Measurements from ENCODE around the gene NOX5.
"Not testable (repeated sequence)": the region's sequence is repeated elsewhere in the genome, so short reads cannot be mapped to it uniquely, and the experiment has no call there.

Gene NOX5, protein sequence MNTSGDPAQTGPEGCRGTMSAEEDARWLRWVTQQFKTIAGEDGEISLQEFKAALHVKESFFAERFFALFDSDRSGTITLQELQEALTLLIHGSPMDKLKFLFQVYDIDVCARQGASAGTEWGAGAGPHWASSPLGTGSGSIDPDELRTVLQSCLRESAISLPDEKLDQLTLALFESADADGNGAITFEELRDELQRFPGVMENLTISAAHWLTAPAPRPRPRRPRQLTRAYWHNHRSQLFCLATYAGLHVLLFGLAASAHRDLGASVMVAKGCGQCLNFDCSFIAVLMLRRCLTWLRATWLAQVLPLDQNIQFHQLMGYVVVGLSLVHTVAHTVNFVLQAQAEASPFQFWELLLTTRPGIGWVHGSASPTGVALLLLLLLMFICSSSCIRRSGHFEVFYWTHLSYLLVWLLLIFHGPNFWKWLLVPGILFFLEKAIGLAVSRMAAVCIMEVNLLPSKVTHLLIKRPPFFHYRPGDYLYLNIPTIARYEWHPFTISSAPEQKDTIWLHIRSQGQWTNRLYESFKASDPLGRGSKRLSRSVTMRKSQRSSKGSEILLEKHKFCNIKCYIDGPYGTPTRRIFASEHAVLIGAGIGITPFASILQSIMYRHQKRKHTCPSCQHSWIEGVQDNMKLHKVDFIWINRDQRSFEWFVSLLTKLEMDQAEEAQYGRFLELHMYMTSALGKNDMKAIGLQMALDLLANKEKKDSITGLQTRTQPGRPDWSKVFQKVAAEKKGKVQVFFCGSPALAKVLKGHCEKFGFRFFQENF

DNA sequence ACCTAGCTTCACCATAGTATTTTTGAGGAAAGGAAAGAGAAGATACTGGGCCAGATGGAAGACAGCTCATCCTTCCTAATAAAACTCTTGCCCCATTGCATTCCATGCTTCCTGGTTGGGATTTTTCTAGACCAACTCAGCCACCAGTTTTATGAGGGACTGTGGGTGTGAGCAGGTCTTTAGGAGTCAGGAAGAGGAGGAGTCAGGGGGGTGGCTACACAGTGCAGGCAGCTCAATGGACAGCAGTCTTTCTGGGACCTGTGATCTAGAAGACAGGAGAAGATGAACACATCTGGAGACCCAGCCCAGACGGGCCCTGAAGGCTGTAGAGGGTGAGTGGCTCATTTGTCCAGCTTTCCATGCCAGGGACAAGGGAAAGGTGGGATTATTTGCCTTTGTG is at the start of gene NOX5:
Gene NOX5 (plus strand): TSS at position 242 of the 400 bp plus-strand sequence. CDS start 41 bp downstream, at position 283.
- peak; percentile 37 for DNase-seq (ENCODE audit: low spot score)

- no peak for DNase-seq (ENCODE audit: low spot score)
Measured at GRCh38 chr15:68966996-68967395, 47.5 kb upstream of the NOX5 start.

DNA sequence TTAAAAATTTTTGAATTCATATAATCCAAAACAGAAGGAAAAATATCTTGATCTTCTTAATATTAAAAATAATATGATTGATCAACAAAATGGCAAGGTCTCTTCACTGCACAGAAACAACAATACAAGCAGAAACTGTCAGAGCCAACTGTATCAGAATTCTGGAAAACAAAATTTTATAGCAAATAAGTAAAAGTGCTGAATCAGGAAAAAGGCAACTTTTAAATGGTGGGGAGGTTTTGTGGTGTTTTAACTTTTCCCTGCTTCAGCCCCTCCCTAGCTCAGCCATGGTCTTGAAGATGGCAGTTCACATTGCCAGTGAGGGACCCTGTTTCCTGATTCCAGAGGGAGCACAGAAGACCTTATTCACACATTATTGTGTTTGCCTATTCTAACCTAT is 46.5 kb upstream of the NOX5 start:
- no peak for DNase-seq (ENCODE audit: low spot score)

GRCh38 chr15:68969298-68969697 is 45.2 kb upstream of the NOX5 start:
- DNase-seq (ENCODE audit: low spot score) = no peak

- DNase-seq (ENCODE audit: low spot score) = no peak
Measured at GRCh38 chr15:68972201-68973065, 42.1 kb upstream of the NOX5 start.

DNA sequence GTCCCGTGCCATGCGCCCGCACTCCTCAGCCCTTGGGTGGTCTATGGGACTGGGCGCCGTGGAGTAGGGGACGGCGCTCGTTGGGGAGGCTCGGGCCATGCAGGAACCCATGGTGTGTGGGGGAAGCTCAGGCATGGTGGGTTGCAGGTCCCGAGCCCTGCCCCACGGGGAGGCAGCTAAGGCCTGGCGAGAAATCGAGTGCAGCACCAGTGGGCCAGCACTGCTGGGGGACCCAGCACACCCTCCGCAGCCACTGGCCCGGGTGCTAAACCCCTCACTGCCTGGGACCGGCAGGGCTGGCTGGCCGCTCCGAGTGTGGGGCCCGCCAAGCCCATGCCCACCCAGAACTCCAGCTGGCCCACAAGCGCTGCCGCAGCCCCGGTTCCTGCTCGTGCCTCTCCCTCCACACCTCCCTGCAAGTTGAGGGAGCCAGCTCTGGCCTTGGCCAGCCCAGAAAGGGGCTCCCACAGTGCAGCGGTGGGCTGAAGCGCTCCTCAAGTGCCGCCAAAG is 38.8 kb upstream of the NOX5 start:
- not testable (repeated sequence) for DNase-seq (ENCODE audit: low spot score)

GRCh38 chr15:68977426-68977825 is 37.1 kb upstream of the NOX5 start:
- DNase-seq (ENCODE audit: low spot score) = not testable (repeated sequence)

GRCh38 chr15:68979006-68979405 is 35.5 kb upstream of the NOX5 start:
- no peak for DNase-seq (ENCODE audit: low spot score)

GRCh38 chr15:68979816-68980215 is 34.7 kb upstream of the NOX5 start:
- no peak for DNase-seq (ENCODE audit: low spot score)

DNA sequence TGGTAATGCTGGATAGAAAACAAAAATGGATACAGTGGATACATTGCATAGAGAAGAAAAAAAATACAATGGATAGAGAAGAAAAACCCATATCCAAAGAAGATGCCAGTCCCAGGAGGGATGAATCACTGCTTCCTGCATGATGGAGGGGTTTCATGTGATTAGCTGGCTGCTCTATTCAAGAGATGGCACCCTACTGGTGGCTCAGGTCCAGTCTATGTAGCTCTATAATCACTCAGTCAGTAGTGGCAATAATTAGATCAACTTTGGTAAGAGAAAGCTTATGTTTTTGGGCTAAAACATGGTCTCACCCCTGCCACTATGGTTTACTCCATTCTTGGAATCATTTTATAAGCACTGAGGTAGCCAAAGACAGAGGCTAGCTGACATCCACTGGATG is 33.7 kb upstream of the NOX5 start:
- no peak for DNase-seq (ENCODE audit: low spot score)

DNA sequence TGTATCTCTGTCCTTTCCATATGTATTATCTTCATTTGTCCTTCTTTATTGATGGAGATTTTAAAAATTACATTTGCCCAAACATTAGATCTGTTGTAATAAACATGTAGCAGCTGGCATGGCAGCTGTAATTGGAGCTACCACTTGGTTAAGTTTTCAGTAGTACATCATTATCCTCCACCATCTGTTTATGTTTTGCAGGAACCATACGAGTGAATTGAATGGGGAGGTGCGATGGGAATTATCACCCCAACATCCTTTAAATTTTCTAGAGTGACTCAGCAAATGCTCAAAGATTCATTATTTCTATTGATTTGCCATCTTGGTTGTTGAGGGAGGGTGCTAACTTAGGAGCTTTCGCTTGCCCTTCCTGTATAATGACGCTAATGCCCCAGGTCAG is 32.6 kb upstream of the NOX5 start:
- DNase-seq (ENCODE audit: low spot score) = no peak

DNA sequence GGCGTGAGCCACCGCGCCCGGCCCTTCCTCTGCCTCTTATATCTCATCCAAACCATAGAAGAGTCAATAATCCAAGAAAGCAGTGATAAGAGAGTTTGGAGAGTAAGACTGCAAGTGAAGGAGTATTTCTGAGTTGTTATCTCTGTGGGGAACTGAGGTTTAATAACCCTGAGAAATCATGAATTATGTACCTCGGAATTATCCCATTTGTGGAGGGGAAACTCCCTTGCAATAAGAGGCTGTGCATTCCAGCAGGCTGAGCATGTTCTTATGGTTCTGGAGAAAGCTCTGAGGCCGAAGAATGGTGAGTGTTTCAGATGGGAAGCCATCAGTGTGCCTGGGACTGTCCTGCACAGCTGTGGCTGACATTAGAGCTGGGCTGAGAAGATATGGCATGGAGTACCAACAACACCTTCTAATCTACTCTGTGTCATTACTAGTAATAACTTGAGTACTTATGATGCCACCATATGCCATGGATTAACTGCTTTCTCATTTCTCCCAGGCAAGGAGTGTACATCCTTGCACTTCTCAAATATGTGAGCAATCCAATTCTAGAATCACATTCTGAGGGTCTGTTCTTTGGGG is 31.4 kb upstream of the NOX5 start:
- no peak for DNase-seq (ENCODE audit: low spot score)

- no peak for DNase-seq (ENCODE audit: low spot score)
Measured at GRCh38 chr15:68983961-68984481, 30.5 kb upstream of the NOX5 start.

DNA sequence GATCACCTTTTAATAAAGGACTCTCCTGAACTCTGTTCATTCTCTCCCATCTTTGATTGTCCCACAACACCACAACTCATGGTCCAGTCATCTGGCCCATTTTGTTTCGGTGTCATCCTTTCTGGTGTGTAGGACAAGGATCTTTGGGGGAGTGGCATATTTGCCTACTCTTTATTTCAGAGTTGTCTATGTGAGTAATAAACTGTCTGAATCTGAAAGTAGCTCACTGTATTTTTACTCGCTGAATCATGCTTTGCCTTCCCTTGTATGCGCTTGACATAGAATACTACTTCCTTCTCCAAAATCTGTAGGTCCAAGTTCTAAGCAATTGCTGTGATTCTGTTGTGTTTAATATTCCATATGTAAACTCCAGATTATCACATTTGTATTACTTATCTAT is 29.9 kb upstream of the NOX5 start:
- DNase-seq (ENCODE audit: low spot score) = no peak

DNA sequence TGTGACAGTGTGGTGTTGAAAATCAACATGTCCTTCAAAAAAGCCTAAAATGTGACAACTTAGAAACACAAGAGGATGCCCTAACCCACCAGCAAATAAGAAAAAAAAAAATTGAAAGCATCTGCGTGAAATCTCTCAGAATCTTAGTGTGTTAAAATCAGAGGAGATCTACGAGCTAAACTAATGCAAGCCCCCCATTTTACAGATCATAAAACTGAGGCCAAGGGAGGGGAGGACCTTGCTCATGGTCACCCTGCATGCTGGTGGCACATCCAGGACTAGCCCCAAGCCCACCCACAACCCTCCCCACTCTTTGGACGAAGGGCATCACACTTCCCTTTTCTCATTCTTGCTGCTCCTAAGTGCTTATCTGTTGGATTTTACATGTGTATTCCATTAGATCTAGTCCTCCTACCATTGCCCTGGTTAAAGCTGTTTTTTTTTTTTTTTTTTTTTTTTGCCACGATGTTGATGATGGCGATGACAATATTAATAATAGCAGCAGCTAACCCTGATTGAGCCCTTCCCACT is 29.1 kb upstream of the NOX5 start:
- DNase-seq (ENCODE audit: low spot score) = no peak

DNA sequence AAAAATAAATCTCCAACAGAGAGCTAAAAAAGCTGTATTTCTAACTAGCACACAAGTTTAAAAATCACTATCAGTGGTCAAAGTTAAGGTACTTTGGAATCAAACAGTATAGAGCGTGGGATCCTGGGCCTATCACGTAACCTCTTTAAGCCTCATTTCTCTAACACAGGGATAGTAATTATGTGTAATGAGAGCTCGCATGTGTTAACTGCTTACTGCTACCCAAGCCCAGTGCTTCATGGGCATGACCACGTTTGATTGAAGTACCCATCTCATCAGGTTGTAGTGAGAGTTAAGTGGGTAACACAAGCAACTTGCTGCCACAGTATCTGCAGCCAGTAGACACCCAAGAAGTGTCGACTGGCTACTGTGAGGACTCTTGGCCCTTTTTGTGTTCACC is 28.2 kb upstream of the NOX5 start:
- DNase-seq (ENCODE audit: low spot score) = no peak

GRCh38 chr15:68987120-68987519 is 27.4 kb upstream of the NOX5 start:
- no peak for DNase-seq (ENCODE audit: low spot score)

DNA sequence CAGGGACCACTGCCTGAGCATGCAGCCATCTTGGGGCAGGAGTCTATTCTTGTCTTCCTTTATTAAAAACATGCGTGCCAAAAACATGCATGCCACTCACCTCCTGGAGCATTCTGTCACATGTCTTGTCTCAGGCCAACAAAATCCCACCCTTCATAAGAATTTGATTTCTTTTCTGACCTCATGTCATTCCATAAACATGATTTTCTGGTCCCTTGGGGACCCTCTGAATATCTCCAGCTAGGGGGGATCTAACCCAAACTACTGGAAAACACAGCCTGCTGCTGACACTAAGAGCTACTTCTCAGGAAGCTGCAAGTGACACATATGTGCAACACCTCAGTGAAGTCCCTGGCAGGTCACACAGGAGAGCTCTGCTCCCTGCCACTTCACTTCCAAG is 26.8 kb upstream of the NOX5 start:
- no peak for DNase-seq (ENCODE audit: low spot score)

DNA sequence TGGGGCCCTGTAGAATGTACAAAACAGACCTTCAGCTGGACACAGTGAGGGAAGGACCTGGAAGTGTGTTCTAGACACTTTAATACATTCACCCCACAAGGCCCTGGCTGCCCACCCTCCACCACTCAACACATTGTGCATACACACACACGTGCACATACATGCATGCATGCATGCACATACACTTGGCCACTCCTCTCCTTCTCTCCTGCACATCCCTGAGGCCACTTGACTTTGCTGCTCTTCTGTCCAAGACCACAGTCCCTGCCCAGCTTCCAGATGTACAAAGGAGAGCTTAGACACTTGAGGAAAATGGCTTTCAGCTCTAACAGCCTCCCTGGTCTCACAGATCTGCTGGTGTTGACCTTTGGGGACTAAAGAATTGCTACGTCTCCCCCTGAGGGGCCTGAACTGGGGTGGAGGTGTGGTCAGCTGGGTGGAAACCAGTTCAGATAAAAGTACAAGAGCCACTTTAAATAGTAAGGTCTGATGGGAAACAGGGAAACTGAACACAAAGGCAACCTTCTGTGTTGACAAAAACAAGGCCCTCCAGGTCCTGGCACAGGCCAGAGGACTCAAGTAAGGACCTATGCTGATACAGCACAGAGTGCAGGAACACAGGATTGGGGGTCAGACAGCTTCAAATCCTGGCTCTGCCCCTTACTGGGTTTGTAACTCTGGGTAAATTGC is 24.8 kb upstream of the NOX5 start:
- DNase-seq (ENCODE audit: low spot score) = no peak

DNA sequence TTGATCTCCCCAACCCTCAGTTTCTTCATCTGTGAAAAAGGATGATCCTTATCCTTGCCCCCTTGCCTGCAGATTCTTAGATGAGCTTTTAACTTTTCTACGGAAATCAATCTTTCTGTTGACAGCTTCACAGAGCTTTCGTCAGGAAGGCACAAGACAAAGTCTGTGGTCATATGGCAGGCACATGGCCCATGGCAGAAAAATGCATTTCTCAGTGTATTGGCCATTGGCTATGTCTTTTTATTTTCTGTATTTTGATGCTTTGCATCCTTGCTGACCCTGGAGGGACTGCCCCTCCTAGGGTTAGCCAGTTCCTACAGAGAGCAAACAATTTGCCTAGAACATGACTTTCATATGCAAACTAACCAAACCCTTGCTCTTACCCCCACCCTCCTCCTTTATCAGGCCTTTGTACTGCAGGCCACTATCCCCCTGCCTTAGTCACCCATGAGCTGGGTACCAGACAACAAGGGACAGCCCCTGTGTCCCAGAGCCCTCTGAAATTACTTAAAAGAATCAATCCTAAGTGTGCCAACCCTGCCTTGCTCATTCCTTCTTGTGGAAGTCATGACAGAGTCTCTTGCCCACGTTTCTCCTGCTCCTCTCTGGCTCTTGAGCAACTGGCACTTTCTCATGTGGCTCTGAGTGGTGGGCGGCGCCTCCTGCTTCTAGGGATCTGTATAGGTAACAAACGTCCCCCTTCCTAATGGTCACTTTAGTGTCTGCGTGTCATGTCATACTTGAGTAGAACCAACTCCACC is 24.1 kb upstream of the NOX5 start:
- DNase-seq (ENCODE audit: low spot score) = no peak
